HUES48 (cell line): ENCODE results near the gene ZFPM1.

Experiments
- H3K27ac ChIP-seq: one replicate; pipeline ENCODE4 v1.7.0; 2013; ENCODE audit warnings: low read depth, low read length, inconsistent platforms
- H3K27me3 ChIP-seq: 2 replicates; pipeline ENCODE4 v1.6.1; 2013; ENCODE audit warnings: mild to moderate bottlenecking, low read length; ENCODE audit not compliant: control insufficient read depth, insufficient read depth
- H3K36me3 ChIP-seq: 2 replicates; pipeline ENCODE4 v1.6.1; 2013; ENCODE audit warnings: low read length; ENCODE audit not compliant: control insufficient read depth, insufficient read depth
- H3K4me1 ChIP-seq: 2 replicates; pipeline ENCODE4 v1.6.1; 2013; ENCODE audit warnings: mild to moderate bottlenecking, low read length; ENCODE audit not compliant: control insufficient read depth, insufficient read depth
- H3K4me3 ChIP-seq: 2 replicates; pipeline ENCODE4 v1.5.1; 2013; ENCODE audit warnings: mild to moderate bottlenecking, low read depth, low read length
- H3K9ac ChIP-seq: 2 replicates; pipeline ENCODE4 v1.6.1; 2013; ENCODE audit warnings: mild to moderate bottlenecking, low read depth, low read length, moderate library complexity
- H3K9me3 ChIP-seq: 2 replicates; pipeline ENCODE4 v1.6.1; 2013; ENCODE audit warnings: low read length; ENCODE audit not compliant: control insufficient read depth, insufficient read depth

ZFPM1 gene

DNA sequence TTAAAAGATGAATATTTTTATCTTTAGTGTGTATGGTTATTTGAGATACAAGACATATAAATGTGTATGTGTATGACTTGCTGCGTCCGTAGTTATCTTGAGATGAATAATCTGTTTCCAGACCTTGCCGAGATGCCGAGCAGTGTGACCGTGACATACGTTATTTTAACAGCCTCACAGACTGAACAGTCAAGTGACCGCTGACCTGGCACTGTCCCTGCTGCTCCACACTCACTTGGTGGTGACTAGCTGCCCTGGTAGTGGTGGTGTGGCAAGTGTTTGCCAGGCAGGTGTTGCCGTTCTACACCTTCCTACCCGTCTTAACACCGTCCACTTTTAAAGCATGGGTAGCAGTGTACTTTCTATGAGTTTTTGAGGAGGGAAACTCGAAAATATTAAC lies 122.2 kb downstream of the ZFPM1 start:
- H3K4me1 ChIP-seq: peaks cover 5% of the 10 kb centered on the region; the same call in 1 of the 2 replicates
- no peak overlapping the region for H3K4me3 ChIP-seq
- H3K36me3 ChIP-seq: peaks cover 76% of the 10 kb centered on the region
- no peak overlapping the region for H3K27ac ChIP-seq
- no peak overlapping the region for H3K9ac ChIP-seq
- no peaks in the 10 kb centered on the region for H3K9me3 ChIP-seq
- no peaks in the 10 kb centered on the region for H3K27me3 ChIP-seq

DNA sequence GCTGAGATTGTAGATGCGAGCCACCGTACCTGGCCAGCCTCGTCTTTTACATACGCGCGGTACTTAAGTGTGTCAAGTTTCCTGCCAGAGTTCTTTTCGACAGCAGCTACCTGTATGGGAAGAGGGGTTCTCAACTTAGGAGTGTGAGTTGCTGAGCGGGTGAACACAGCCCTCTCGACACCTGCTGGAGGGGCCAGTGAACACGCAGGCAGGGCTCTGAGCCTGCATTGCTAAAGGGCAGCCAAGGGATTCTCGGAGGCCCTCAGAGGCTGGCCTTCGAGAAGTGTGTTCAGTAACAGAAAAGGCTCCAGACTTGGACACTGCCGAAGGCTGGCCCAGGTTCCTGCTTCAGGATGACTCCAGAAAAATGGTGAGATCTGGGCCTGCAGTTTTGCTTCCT lies 123.2 kb downstream of the ZFPM1 start:
- peaks cover 2% of the 10 kb centered on the region; the same call in 1 of the 2 replicates for H3K4me1 ChIP-seq
- no peak overlapping the region for H3K9ac ChIP-seq
- no peak overlapping the region for H3K27ac ChIP-seq
- no peaks in the 10 kb centered on the region for H3K9me3 ChIP-seq
- no peak overlapping the region for H3K4me3 ChIP-seq
- peaks cover 86% of the 10 kb centered on the region for H3K36me3 ChIP-seq
- H3K27me3 ChIP-seq: no peaks in the 10 kb centered on the region

DNA sequence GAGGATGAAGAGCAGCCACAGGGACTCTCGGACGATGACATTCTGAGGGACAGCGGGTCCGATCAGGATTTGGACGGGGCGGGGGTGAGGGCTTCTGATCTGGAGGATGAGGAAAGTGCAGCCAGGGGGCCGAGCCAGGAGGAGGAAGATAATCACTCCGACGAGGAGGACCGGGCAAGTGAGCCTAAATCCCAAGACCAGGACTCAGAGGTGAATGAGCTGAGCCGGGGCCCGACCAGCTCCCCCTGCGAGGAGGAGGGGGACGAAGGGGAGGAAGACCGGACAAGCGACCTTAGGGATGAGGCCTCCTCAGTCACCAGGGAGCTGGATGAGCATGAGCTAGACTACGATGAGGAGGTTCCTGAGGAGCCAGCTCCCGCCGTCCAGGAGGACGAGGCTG lies 124.1 kb downstream of the ZFPM1 start:
- Histone ChIP-seq H3K4me3 (no peak overlapping the region), H3K27ac (no peak overlapping the region), H3K4me1 (no peaks in the 10 kb centered on the region), H3K9me3 (no peaks in the 10 kb centered on the region), H3K9ac (no peak overlapping the region), H3K27me3 (no peaks in the 10 kb centered on the region), H3K36me3 (peaks cover 87% of the 10 kb centered on the region)

DNA sequence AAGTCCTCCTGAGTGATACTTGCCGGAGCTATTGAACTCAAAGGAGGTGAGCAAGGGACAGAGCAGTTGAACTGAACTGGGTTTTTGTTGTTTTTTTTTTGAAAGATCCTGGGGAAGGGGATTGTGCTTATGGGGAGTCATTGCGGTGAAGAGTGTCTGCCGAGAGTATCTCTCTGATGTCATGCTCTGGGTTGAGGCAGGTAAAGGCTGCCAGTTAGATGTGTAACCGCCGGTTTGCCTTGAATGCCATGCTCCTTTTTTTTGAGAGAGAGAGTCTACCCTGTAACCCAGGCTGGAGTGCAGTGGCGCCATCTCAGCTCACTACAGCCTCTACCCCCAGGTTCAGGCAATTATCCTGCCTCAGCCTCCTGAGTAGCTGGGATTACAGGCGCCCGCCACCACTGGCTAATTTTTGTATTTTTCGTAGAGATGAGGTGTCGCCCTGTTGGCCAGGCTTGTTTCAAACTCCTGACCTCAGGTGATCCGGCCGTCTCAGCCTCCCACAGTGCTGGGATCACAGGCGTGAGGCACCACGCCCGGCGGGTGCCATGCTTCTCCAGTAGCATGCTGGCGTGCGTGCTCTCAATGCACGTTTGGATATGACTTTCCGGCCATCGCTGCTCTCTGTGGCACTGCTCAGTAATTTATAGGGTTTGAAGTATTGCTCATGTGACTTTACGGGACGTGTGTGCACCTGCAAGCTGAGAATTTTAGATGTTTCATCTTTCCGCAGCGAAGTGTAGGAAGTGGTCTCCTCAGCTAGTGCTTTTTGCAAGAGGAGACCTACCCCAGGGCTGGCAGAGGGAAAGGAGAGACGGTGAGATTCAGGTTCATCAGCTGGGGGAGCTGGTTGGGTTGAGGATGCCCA lies 125.6 kb downstream of the ZFPM1 start:
- H3K4me3 ChIP-seq: no peak overlapping the region
- H3K36me3 ChIP-seq: peaks cover 86% of the 10 kb centered on the region
- H3K9ac ChIP-seq: no peak overlapping the region
- no peaks in the 10 kb centered on the region for H3K9me3 ChIP-seq
- H3K27me3 ChIP-seq: no peaks in the 10 kb centered on the region
- no peak overlapping the region for H3K27ac ChIP-seq
- H3K4me1 ChIP-seq: no peaks in the 10 kb centered on the region

DNA sequence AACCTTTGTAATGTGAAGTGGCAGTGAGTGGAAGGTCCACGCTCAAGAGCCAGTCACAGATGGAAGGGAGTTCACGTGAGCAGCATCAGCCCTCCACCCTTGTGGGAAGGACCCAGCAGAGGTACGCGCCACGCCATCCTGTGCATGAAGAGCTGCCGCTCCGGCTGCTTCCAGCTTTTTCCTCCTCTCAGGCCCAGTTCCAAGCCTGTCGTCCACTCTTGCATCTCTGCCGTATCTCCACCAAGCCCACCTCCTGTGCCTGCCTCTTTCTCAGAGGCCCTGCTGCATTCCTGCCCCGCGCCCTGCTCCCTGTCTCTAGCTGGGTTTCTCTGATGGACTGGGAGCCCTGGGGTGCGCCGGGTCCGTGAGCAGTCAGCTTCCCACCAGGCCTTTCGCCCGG lies 127.3 kb downstream of the ZFPM1 start:
- no peak overlapping the region for H3K4me3 ChIP-seq
- no peaks in the 10 kb centered on the region for H3K4me1 ChIP-seq
- H3K9ac ChIP-seq: no peak overlapping the region
- no peaks in the 10 kb centered on the region for H3K9me3 ChIP-seq
- no peak overlapping the region for H3K27ac ChIP-seq
- peaks cover 82% of the 10 kb centered on the region for H3K36me3 ChIP-seq
- no peaks in the 10 kb centered on the region for H3K27me3 ChIP-seq

DNA sequence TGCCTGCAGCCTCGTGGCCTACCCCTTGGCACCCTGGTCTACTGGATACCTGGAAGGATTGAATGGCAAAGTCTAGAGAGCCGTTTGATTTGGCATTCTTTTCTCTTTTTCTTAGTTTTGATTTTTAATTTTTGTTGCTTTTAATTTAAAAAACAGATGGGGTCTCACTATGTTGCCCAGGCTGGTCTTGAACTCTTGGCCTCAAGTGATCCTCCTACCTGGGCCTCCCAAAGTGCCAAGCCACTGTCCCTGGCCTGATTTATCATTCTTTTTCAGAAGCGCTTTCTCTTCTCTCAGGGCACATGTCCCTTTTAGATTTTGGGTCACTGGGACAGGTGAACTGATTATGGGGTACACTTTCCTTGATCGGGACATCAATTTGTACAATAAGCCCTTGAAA lies 128.0 kb downstream of the ZFPM1 start:
- H3K27ac ChIP-seq: no peak overlapping the region
- H3K9me3 ChIP-seq: no peaks in the 10 kb centered on the region
- no peaks in the 10 kb centered on the region for H3K4me1 ChIP-seq
- H3K4me3 ChIP-seq: no peak overlapping the region
- peaks cover 78% of the 10 kb centered on the region for H3K36me3 ChIP-seq
- H3K9ac ChIP-seq: no peak overlapping the region
- H3K27me3 ChIP-seq: no peaks in the 10 kb centered on the region

DNA sequence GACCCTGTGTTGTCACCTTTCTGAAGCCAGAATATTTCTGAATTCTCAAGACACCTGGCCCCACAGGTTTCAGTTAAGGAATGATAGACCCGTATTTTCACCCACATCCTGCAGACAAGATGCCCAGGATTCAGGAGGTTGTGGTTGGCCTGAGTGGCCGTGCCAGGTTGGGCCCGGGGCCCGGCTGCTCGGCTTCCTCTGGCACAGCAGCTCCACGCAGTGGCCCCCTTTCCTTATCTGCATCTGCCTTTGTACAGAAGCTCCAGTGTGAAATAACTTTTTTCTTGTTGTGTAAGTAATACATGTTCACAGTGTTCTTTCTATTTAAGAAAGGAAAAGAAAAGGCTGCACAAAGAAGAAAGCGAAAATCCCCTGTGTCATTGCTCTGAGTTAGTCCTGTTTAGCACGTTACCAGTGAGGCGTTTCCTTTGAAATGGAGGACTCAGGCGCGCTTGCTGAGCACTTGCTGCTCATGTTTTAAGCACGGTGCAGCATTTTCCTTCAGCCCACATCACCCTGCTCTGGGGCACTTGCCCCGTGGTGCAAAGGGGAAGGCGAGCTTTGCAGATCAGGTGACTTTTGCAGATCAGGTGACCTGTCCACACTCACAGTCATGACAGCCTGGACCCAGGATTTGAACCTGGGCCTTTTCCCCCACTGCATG lies 130.0 kb downstream of the ZFPM1 start:
- Histone ChIP-seq H3K27ac (no peak overlapping the region), H3K4me1 (no peaks in the 10 kb centered on the region), H3K4me3 (no peak overlapping the region), H3K36me3 (peaks cover 77% of the 10 kb centered on the region), H3K9me3 (no peaks in the 10 kb centered on the region), H3K9ac (no peak overlapping the region), H3K27me3 (no peaks in the 10 kb centered on the region)

DNA sequence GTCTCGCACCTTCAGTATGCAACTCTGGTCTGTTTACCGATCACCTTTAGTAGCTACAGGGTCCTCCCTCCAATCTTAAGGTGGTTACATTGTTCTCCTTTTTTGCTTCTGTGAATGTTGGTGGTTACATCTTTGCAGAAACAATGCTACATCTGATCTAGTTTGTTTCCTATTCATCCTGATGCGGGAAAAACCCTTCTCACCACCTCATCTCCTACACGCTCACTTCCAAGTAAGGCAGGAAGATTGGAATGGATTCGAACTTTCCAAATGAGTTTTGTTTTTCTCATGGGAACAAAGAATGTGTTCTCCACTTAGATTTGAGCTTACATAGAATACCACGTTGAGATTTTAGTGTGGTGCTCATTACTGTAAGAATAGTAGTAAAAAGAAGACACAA lies 131.6 kb downstream of the ZFPM1 start:
- no peak overlapping the region for H3K27ac ChIP-seq
- H3K36me3 ChIP-seq: peaks cover 77% of the 10 kb centered on the region
- no peaks in the 10 kb centered on the region for H3K9me3 ChIP-seq
- H3K4me3 ChIP-seq: no peak overlapping the region
- H3K4me1 ChIP-seq: no peaks in the 10 kb centered on the region
- H3K9ac ChIP-seq: no peak overlapping the region
- H3K27me3 ChIP-seq: no peaks in the 10 kb centered on the region

DNA sequence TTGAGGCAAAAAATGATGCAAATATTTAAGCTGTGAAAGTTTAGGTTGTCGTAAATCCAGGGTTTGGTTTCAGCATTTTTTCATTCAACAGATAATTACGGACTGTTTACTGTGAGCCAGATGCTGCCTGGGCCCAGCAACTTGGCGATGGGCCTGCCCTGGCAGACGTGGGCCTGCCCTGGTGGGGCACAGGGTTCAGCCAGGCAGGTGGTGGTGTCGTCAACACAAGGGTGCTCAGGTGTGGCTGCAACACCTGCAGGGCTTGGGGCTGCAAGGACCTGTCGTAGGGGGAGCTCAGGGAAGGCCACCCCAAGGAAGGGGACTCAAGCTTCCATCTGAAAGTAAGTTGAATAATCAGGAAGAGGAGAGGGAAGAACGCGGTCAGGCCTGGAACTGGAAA lies 132.2 kb downstream of the ZFPM1 start:
- H3K4me1 ChIP-seq: no peaks in the 10 kb centered on the region
- no peak overlapping the region for H3K27ac ChIP-seq
- no peaks in the 10 kb centered on the region for H3K27me3 ChIP-seq
- H3K4me3 ChIP-seq: no peak overlapping the region
- peaks cover 77% of the 10 kb centered on the region for H3K36me3 ChIP-seq
- no peaks in the 10 kb centered on the region for H3K9me3 ChIP-seq
- H3K9ac ChIP-seq: no peak overlapping the region

DNA sequence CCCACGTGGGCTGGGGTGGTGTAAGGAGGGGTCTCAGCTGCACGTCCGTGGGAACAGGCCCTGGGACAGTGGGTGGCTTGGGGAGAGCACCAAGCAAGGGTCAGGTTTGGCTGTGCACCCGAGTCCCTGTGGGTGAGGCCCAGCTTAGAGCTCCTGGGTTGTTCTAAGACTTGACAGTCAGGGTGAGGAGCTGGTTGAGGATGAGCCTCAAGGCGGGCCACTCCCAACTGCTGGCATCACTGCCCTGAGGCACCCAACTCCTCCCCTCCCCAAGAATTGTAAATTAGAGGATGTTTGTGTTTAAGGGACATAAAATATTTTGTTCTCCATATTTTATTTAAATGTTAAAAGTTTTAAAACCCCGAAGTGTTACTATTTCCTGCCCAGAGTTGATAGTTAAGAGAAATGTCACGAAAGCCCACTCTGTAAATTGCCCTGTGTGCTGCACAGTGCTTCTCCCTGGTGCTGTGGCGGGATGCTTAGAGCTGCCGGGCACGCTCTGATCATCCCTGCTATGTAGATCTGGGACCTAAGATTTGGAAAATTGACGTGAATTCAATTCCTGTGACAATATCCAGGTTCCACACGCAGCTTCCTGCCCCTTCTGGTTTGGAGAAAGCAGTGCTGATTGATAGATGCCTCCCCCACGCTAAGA lies 133.0 kb downstream of the ZFPM1 start:
- Histone ChIP-seq H3K9ac (no peak overlapping the region), H3K4me1 (no peaks in the 10 kb centered on the region), H3K4me3 (no peak overlapping the region), H3K9me3 (no peaks in the 10 kb centered on the region), H3K27ac (no peak overlapping the region), H3K36me3 (peaks cover 73% of the 10 kb centered on the region), H3K27me3 (no peaks in the 10 kb centered on the region)
